HG03097 (cell line): Measurements from ENCODE around the gene URB2.
"Not testable (repeated sequence)": the region's sequence is repeated elsewhere in the genome, so short reads cannot be mapped to it uniquely, and the experiment has no call there.

Experiments used
- ATAC-seq: cut with Tn5 transposase; IDR thresholded peaks from one replicate; pipeline ENCODE4 v1.9.1; 2021; ENCODE audit not compliant: unreplicated experiment, low FRiP score

URB2 gene

GRCh38 chr1:229689904-229690303 lies 63.9 kb downstream of the URB2 start:
- ATAC-seq = no peak

- no peak for ATAC-seq
Measured at GRCh38 chr1:229690662-229691061, 64.6 kb downstream of the URB2 start.

- no peak for ATAC-seq
Measured at GRCh38 chr1:229691362-229691761, 65.3 kb downstream of the URB2 start.

- ATAC-seq = peak; percentile 56
Measured at GRCh38 chr1:229693129-229693900, 67.3 kb downstream of the URB2 start.

- no peak for ATAC-seq
Measured at GRCh38 chr1:229694053-229694693, 68.1 kb downstream of the URB2 start.

- ATAC-seq = no peak
Measured at GRCh38 chr1:229696385-229696784, 70.3 kb downstream of the URB2 start.

GRCh38 chr1:229699613-229700267 lies 73.7 kb downstream of the URB2 start:
- ATAC-seq = no peak

- no peak for ATAC-seq
Measured at GRCh38 chr1:229704157-229704556, 78.1 kb downstream of the URB2 start.

GRCh38 chr1:229705152-229705551 lies 79.1 kb downstream of the URB2 start:
- not testable (repeated sequence) for ATAC-seq

- ATAC-seq = not testable (repeated sequence)
Measured at GRCh38 chr1:229707127-229707526, 81.1 kb downstream of the URB2 start.

- no peak for ATAC-seq
Measured at GRCh38 chr1:229709500-229710013, 83.5 kb downstream of the URB2 start.
